PC-3 (cell line): Measurements from ENCODE around the gene ZYX. TPM values are rescaled to one million over a fixed set of nuclear protein-coding genes. Genes with fewer than 3 reads are reported as not detected.
A peak's percentile ranks its signal among the peaks of the same experiment; 100 is the strongest.

ENCODE experiments used
- ATAC-seq: fragments of 200-7000 bp; cut with Tn5 transposase; 2 replicates; pipeline ENCODE4 v1.9.1; 2020; ENCODE audit warnings: mild to moderate bottlenecking, moderate library complexity
- BruUV-seq: library from RNA; stranded (reverse); fragments of 400-500 nt; replicated peaks from 2 replicates; lab custom pipeline; 2021; lab: Mats Ljungman, UMichigan
- CTCF ChIA-PET: fragments of 300-600 bp; sonication (Branson Sonifier 250); formaldehyde crosslinking; loops from one replicate; lab custom pipeline; 2022; ENCODE audit warnings: antibody characterized with exemption; lab: Charles Lee
- POLR2A ChIA-PET: fragments of 300-600 bp; sonication (Branson Sonifier 250); formaldehyde crosslinking; loops from one replicate; lab custom pipeline; 2022; ENCODE audit warnings: antibody characterized with exemption; ENCODE audit not compliant: unreplicated experiment; lab: Charles Lee
- DNase-seq: peaks from one replicate; pipeline ENCODE4 v3.0.0-alpha.2; 2015
- H2AFZ ChIP-seq: fragments of 300-600 bp; sonication (generic); 2 replicates; pipeline ENCODE4 v1.6.0; 2016; ENCODE audit warnings: antibody characterized with exemption, low read length
- H3F3A ChIP-seq: fragments of 300-600 bp; sonication (generic); one replicate; pipeline ENCODE4 v1.6.0; 2017; ENCODE audit warnings: antibody characterized with exemption, low read length, control low read depth, mild to moderate bottlenecking; ENCODE audit not compliant: unreplicated experiment
- H3K27ac ChIP-seq: fragments of 300-600 bp; sonication (generic); 2 replicates; pipeline ENCODE4 v1.5.1; 2016; ENCODE audit warnings: mild to moderate bottlenecking, low read length
- H3K27me3 ChIP-seq: fragments of 300-600 bp; sonication (generic); 2 replicates; pipeline ENCODE4 v1.6.1; 2016; ENCODE audit warnings: low read length, mixed read lengths
- H3K36me3 ChIP-seq: fragments of 300-600 bp; sonication (generic); 2 replicates; pipeline ENCODE4 v1.6.1; 2016; ENCODE audit warnings: low read depth, mixed run types, low read length, mixed read lengths
- H3K4me1 ChIP-seq: fragments of 300-600 bp; sonication (generic); 2 replicates; pipeline ENCODE4 v1.5.1; 2016; ENCODE audit warnings: low read length; ENCODE audit not compliant: insufficient read depth
- H3K4me2 ChIP-seq: fragments of 300-600 bp; sonication (generic); 2 replicates; pipeline ENCODE4 v1.6.0; 2016; ENCODE audit warnings: low read length
- H3K4me3 ChIP-seq: fragments of 300-600 bp; sonication (generic); 2 replicates; pipeline ENCODE4 v1.5.1; 2016; ENCODE audit warnings: mild to moderate bottlenecking, low read length, mixed read lengths
- H3K79me2 ChIP-seq: fragments of 300-600 bp; sonication (generic); 2 replicates; pipeline ENCODE4 v1.6.1; 2017; ENCODE audit warnings: low read length, mixed read lengths
- H3K9ac ChIP-seq: fragments of 300-600 bp; sonication (generic); 2 replicates; pipeline ENCODE4 v1.6.0; 2016; ENCODE audit warnings: mild to moderate bottlenecking, low read length
- H3K9me2 ChIP-seq: fragments of 300-600 bp; sonication (generic); replicated peaks from 2 replicates; pipeline ENCODE4 v1.6.1; 2016; ENCODE audit warnings: mixed run types, low read length, mixed read lengths
- H3K9me3 ChIP-seq: fragments of 300-600 bp; sonication (generic); 2 replicates; pipeline ENCODE4 v1.6.1; 2016; ENCODE audit warnings: low read length, mixed read lengths
- H4K20me1 ChIP-seq: fragments of 300-600 bp; sonication (generic); 2 replicates; pipeline ENCODE4 v1.6.1; 2016; ENCODE audit warnings: low read length, mixed read lengths
- EZH2 ChIP-seq: fragments of 300-600 bp; sonication (generic); IDR thresholded peaks from one replicate; pipeline ENCODE4 v1.6.1; 2017; ENCODE audit warnings: antibody characterized with exemption, mild to moderate bottlenecking, low read length; ENCODE audit not compliant: unreplicated experiment
- EZH2phosphoT487 ChIP-seq: fragments of 300-600 bp; sonication (generic); IDR thresholded peaks from 2 replicates; pipeline ENCODE4 v1.6.1; 2018; ENCODE audit warnings: mild to moderate bottlenecking, antibody characterized with exemption, low read length, borderline replicate concordance
- intact Hi-C: fragments of 100-400 bp; cut with micrococcal nuclease; formaldehyde crosslinking; loops from 2 replicates; pipeline ENCODE4 v1.9.0; 2023
- microRNA-seq: library from miRNA; unstranded; fragments of <30 nt; microRNA quantifications from one replicate; pipeline ENCODE4 v1.1.0, GENCODE V29; 2020; ENCODE audit not compliant: unreplicated experiment
- total RNA-seq: library from RNA; depleted of rRNA; stranded (reverse); fragments of >200 nt; gene quantifications from 2 replicates; pipeline ENCODE4 v1.2.3, GENCODE V29; 2014; rRNA removed
- TF ChIP-seq, protein P1 (sequence below): fragments of 300-600 bp; sonication (generic); conservative IDR thresholded peaks from 2 replicates; pipeline ENCODE4 v1.5.1; 2017; ENCODE audit warnings: antibody characterized with exemption, low read depth, mild to moderate bottlenecking, low read length

ZYX gene
- total RNA-seq, 1 experiment from 2014 or later, result 108 TPM

- ChIA-PET POLR2A (no interaction called here), CTCF (no interaction called here)
- no peak overlapping the region for H2AFZ ChIP-seq
- H3K36me3 ChIP-seq, result no peaks in the 10 kb centered on the region
- no peaks in the 10 kb centered on the region for H3F3A ChIP-seq
- intact Hi-C loops, result no loop called here
- no peak overlapping the region for H3K9ac ChIP-seq
- TF ChIP-seq EZH2phosphoT487 (no peak), EZH2 (no peak)
- TF ChIP-seq, protein P1, sequence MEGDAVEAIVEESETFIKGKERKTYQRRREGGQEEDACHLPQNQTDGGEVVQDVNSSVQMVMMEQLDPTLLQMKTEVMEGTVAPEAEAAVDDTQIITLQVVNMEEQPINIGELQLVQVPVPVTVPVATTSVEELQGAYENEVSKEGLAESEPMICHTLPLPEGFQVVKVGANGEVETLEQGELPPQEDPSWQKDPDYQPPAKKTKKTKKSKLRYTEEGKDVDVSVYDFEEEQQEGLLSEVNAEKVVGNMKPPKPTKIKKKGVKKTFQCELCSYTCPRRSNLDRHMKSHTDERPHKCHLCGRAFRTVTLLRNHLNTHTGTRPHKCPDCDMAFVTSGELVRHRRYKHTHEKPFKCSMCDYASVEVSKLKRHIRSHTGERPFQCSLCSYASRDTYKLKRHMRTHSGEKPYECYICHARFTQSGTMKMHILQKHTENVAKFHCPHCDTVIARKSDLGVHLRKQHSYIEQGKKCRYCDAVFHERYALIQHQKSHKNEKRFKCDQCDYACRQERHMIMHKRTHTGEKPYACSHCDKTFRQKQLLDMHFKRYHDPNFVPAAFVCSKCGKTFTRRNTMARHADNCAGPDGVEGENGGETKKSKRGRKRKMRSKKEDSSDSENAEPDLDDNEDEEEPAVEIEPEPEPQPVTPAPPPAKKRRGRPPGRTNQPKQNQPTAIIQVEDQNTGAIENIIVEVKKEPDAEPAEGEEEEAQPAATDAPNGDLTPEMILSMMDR, result no peak
- no peaks in the 10 kb centered on the region for H3K79me2 ChIP-seq
- DNase-seq (no peak), ATAC-seq (peak; percentile 29)
- H3K9me3 ChIP-seq, result no peaks in the 10 kb centered on the region
- H3K27ac ChIP-seq, result no peak overlapping the region
- H3K4me2 ChIP-seq, result no peak overlapping the region
- H3K27me3 ChIP-seq, result no peaks in the 10 kb centered on the region
- H3K4me1 ChIP-seq, result peaks cover 11% of the 10 kb centered on the region; the same call in 1 of the 2 replicates
- no peaks in the 10 kb centered on the region for H4K20me1 ChIP-seq
- H3K9me2 ChIP-seq, result no peaks in the 10 kb centered on the region
- no peak overlapping the region for H3K4me3 ChIP-seq
- BruUV-seq, result no TSS peak
Observed at GRCh38 chr7:143437578-143437977, 56.4 kb downstream of the ZYX start.

DNA sequence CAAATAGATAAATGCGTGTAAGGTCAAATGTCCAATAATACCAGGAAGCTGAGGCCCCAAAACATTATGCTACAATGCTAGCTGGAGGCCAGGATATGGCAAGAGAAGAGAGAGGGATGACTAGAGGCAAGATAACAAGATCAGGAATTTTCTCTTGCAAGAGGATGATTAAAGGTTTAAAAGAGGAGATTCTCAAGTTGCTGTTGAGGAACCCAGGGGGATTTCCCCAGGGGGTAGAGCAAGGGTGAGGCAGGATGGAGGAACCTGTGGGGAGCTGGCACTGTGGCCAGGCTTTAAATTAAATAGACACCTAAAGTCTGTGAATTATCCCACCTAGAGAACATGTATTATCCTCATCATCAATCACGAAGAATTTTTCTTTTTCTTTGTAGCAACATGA is 58.7 kb downstream of the ZYX start:
- DNase-seq, result no peak
- no peak overlapping the region for H3K27ac ChIP-seq
- TF ChIP-seq, protein P1, result no peak
- no peak for TF ChIP-seq EZH2phosphoT487
- TF ChIP-seq EZH2, result no peak
- H3K36me3 ChIP-seq, result no peaks in the 10 kb centered on the region
- H4K20me1 ChIP-seq, result no peaks in the 10 kb centered on the region
- intact Hi-C loops, result no loop called here
- no TSS peak for BruUV-seq
- ChIA-PET POLR2A (no interaction called here), CTCF (no interaction called here)
- H2AFZ ChIP-seq, result no peak overlapping the region
- H3K4me2 ChIP-seq, result no peak overlapping the region
- H3K4me3 ChIP-seq, result no peak overlapping the region
- H3K27me3 ChIP-seq, result no peaks in the 10 kb centered on the region
- H3K4me1 ChIP-seq, result peaks cover 6% of the 10 kb centered on the region; the same call in 1 of the 2 replicates
- no peaks in the 10 kb centered on the region for H3F3A ChIP-seq
- H3K79me2 ChIP-seq, result no peaks in the 10 kb centered on the region
- H3K9me2 ChIP-seq, result no peaks in the 10 kb centered on the region
- no peak overlapping the region for H3K9ac ChIP-seq
- no peaks in the 10 kb centered on the region for H3K9me3 ChIP-seq
- ATAC-seq, result no peak

Small RNAs within 50 kb of the gene (microRNA-seq; reads per million reads assigned to microRNA genes)
- 6.0 reads per million, percentile 26 among the genes with 10 or more reads in this experiment for gene MIR6892

Other genes with a start within 250 kb of the ZYX start
- not detected in 2 replicates for gene PIP, start 249.3 kb upstream of the ZYX start, total RNA-seq
- gene TAS2R39, start 197.9 kb upstream of the ZYX start, total RNA-seq, result not detected in 2 replicates
- not detected in 2 replicates for gene TAS2R40, start 159.3 kb upstream of the ZYX start, total RNA-seq
- gene GSTK1, start 117.9 kb upstream of the ZYX start, total RNA-seq, result 111 and 117 TPM in 2 replicates
- 5.2 and 6.2 TPM in 2 replicates for gene TMEM139, start 96.4 kb upstream of the ZYX start, total RNA-seq
- gene CASP2, start 93.0 kb upstream of the ZYX start, total RNA-seq, result 25.1 and 26.4 TPM in 2 replicates
- gene CLCN1, start 65.2 kb upstream of the ZYX start, total RNA-seq, result 0.55 and 0.69 TPM in 2 replicates
- 6.9 and 7.7 TPM in 2 replicates for gene FAM131B, start 18.6 kb upstream of the ZYX start, total RNA-seq
- gene EPHA1, start 27.5 kb downstream of the ZYX start, total RNA-seq, result 43.9 and 46.4 TPM in 2 replicates
- not detected in 2 replicates for gene TAS2R60, start 62.1 kb downstream of the ZYX start, total RNA-seq
- gene TAS2R41, start 96.5 kb downstream of the ZYX start, total RNA-seq, result not detected in 2 replicates
- 0.29 and 1.3 TPM in 2 replicates for gene CTAGE15, start 190.5 kb downstream of the ZYX start, total RNA-seq
- 7.9 and 9.7 TPM in 2 replicates for gene TCAF2, start 239.6 kb downstream of the ZYX start, total RNA-seq